Stimulated activated CD4-positive, alpha-beta T cell treated with anti-CD3 and anti-CD28 coated beads, Interleukin-12 subunit alpha, Interleukin-12 subunit beta, amount 100 ng/mL, for 48 hours (primary cell): ENCODE results near the gene RBM12.
"Not testable (repeated sequence)": the region's sequence is repeated elsewhere in the genome, so short reads cannot be mapped to it uniquely, and the experiment has no call there.

Source experiments
- DNase-seq, 3 donors: peaks; one replicate each; pipeline ENCODE4 v3.0.0-alpha.2; 2020; ENCODE audit warnings: low read depth in 2 of 3, low spot score in 1 of 3

The RBM12 gene, protein sequence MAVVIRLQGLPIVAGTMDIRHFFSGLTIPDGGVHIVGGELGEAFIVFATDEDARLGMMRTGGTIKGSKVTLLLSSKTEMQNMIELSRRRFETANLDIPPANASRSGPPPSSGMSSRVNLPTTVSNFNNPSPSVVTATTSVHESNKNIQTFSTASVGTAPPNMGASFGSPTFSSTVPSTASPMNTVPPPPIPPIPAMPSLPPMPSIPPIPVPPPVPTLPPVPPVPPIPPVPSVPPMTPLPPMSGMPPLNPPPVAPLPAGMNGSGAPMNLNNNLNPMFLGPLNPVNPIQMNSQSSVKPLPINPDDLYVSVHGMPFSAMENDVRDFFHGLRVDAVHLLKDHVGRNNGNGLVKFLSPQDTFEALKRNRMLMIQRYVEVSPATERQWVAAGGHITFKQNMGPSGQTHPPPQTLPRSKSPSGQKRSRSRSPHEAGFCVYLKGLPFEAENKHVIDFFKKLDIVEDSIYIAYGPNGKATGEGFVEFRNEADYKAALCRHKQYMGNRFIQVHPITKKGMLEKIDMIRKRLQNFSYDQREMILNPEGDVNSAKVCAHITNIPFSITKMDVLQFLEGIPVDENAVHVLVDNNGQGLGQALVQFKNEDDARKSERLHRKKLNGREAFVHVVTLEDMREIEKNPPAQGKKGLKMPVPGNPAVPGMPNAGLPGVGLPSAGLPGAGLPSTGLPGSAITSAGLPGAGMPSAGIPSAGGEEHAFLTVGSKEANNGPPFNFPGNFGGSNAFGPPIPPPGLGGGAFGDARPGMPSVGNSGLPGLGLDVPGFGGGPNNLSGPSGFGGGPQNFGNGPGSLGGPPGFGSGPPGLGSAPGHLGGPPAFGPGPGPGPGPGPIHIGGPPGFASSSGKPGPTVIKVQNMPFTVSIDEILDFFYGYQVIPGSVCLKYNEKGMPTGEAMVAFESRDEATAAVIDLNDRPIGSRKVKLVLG

GRCh38 chr20:35664466-35665206 lies at the start of gene RBM12, which contains the start of gene CPNE1:
Gene RBM12, minus strand, starts transcription at chr20:35664900. Its CDS starts 9,578 bp downstream, at chr20:35655322.
Gene CPNE1, minus strand, starts transcription at chr20:35664900. Its CDS starts 31,977 bp downstream, at chr20:35632923.
- peak; percentile 88 to 90 (median 90) for DNase-seq

- no peak for DNase-seq
Measured at GRCh38 chr20:35714127-35714526, 49.4 kb upstream of the RBM12 start.

DNA sequence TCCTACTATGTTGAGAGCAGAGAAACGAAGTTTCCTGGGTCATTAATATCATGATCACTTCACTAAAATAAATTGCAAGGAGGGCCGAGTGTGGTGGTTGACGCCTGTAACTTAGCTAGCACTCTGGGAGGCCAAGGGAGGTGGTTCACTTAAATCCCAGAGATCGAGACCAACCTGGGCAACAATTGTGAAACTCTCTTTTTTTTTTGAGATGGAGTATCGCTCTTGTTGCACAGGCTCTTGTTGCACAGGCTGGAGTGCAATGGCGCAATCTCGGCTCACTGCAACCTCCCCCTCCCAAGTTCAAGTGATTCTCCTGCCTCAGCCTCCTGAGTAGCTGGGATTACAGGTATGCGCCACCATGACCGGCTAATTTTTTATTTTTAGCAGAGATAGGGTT lies 48.4 kb upstream of the RBM12 start:
- DNase-seq: not testable (repeated sequence)

GRCh38 chr20:35711588-35712209 lies 47.0 kb upstream of the RBM12 start:
- DNase-seq: no peak

GRCh38 chr20:35710884-35711587 lies 46.3 kb upstream of the RBM12 start:
- DNase-seq: no peak

GRCh38 chr20:35710039-35710438 lies 45.3 kb upstream of the RBM12 start:
- no peak for DNase-seq

DNA sequence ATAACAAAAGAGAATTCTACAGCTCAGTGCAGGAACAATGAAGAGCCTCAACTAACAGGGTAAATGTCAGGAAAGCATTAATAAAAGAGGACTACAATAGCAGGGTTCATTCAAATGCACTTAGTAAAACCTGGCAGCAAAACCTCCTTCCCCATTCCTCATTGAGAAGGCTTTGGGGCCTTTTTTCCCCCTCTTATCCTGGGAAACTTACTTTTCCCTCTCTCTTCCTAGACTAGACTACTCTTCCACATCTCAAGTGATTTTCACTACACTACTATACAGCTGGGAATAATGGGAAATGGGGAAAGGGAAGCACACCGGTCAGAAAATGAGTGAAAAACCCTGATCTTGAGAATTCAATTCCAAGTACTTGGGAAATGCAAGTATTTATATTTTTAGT lies 44.6 kb upstream of the RBM12 start:
- DNase-seq: no peak

GRCh38 chr20:35708502-35708901 lies 43.8 kb upstream of the RBM12 start:
- DNase-seq: no peak

DNA sequence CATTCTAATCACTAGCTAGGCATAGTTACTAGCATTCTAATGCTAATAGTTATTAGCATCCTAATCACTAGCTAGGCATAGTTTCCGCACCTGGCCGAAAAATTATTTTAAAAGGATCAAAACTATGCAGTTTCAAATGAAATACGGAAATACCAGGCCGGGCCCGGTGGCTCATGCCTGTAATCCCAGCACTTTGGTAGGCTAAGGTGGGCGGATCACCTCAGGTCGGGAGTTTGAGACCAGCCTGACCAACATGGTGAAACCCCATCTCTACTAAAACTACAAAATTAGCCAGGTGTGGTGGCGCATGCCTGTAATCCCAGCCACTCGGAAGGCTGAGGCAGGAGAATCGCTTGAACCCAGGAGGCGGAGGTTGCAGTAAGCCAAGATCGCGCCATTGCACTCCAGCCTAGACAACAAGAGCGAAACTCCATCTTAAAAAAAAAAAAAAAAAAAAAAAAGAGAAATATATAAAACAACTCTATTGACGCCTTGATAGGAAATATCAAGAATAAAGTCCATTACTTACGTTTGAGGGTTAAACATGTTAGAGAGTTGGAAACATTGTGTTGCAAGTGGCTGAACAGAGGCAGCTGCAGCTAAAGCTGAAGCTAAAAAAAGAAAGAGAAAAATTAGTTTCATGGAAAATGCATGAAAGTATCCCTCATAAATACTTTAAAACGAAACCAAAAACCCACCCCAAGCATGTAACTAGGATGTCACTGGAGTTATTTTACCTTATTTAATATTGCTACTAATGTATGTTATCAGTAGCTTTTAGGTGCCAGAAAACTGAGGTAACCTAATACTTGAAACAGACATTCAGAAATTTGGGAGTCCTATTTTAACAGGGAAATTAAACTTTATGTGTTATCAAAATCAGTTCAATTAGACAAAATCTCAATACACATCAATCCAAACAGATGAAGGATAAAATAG lies 42.2 kb upstream of the RBM12 start:
- DNase-seq: not testable (repeated sequence)

DNA sequence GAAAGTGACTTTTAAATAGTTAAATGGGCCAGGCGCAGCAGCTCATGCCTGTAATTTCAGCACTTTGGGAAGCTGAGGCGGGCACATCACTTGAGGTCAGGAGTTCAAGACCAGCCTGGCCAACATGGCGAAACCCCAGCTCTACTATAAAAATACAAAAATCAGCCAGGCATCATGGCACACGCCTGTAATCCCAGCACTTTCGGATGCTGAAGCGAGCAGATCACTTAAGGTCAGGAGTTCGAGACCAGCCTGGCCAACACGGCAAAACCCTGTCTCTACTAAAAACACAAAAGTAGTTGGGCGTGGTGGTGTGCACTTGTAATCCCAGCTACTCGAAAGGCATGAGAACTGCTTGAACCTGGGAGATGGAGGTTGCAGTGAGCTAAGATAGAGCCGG lies 41.2 kb upstream of the RBM12 start:
- DNase-seq: not testable (repeated sequence)

GRCh38 chr20:35704514-35705261 lies 40.0 kb upstream of the RBM12 start:
- DNase-seq: no peak

- no peak for DNase-seq
Measured at GRCh38 chr20:35702824-35703695, 38.4 kb upstream of the RBM12 start.

GRCh38 chr20:35702051-35702823 lies 37.5 kb upstream of the RBM12 start:
- no peak for DNase-seq

DNA sequence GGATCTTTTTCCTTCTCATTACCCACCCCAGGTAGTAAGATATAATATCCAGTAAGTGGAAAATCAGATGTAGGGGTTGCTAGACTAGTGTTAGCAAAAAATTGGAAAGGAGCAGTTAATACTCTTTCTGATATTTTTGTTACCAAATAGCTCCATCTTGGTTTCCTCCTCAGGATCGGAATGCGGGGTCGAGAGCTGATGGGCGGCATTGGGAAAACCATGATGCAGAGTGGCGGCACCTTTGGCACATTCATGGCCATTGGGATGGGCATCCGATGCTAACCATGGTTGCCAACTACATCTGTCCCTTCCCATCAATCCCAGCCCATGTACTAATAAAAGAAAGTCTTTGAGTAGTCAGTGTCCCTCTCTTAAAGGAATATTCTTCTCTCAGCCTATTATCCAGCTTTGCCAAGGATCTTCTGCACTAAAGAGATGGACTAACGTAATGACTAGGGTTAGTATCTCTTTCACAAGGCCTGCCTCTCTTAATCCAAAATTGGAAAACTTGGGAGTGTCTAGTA lies 36.0 kb upstream of the RBM12 start:
- no peak for DNase-seq

GRCh38 chr20:35699957-35700624 lies 35.4 kb upstream of the RBM12 start:
- no peak for DNase-seq
